Urinary bladder (tissue), 4 donors: ENCODE data around the gene CST3. TPM values are rescaled to one million over a fixed set of nuclear protein-coding genes. Genes with fewer than 3 reads are reported as not detected.
"Not testable (repeated sequence)": the region's sequence is repeated elsewhere in the genome, so short reads cannot be mapped to it uniquely, and the experiment has no call there.

Source experiments
- DNase-seq: peaks from one replicate; pipeline ENCODE4 v3.0.0-alpha.2; 2015; ENCODE audit errors: extremely low spot score
- H3K27ac ChIP-seq: one replicate; pipeline ENCODE4 v1.5.1; 2013; ENCODE audit warnings: low read depth, mild to moderate bottlenecking, moderate library complexity
- H3K36me3 ChIP-seq: one replicate; pipeline ENCODE4 v1.6.1; 2013; ENCODE audit warnings: mild to moderate bottlenecking, moderate library complexity; ENCODE audit not compliant: insufficient read depth
- H3K4me1 ChIP-seq: one replicate; pipeline ENCODE4 v1.6.1; 2013; ENCODE audit warnings: mild to moderate bottlenecking, moderate library complexity; ENCODE audit not compliant: insufficient read depth
- H3K4me3 ChIP-seq: one replicate; pipeline ENCODE4 v1.5.1; 2013; ENCODE audit warnings: low read depth, low read length
- WGBS: extraction: QIAGEN DNeasy Blood & Tissue Kit; methylation state at CpG from one replicate; pipeline ENCODE4 v1.1.7; 2013; 5-methylcytosine and 5-hydroxymethylcytosine counted together
- polyA plus RNA-seq: library from polyadenylated mRNA; stranded (reverse); fragments of 200-250 nt; gene quantifications from one replicate; pipeline ENCODE4 v1.2.3, GENCODE V29; 2013
- total RNA-seq: library from RNA; depleted of rRNA; stranded (reverse); fragments of >200 nt; gene quantifications from one replicate; pipeline ENCODE4 v1.2.3, GENCODE V29; 2014
- donor health status: healthy with polysubstance abuse.
- donor health status: healthy.

Gene CST3
- total and polyA plus RNA-seq, 2 donors: 166 to 1,484 TPM

- 96% methylated on average over 7 of the region's 7 CpGs for WGBS
- H3K36me3 ChIP-seq: no peaks in the 10 kb centered on the region
Observed at GRCh38 chr20:23644164-23644563, 6.4 kb upstream of the CST3 start.

DNA sequence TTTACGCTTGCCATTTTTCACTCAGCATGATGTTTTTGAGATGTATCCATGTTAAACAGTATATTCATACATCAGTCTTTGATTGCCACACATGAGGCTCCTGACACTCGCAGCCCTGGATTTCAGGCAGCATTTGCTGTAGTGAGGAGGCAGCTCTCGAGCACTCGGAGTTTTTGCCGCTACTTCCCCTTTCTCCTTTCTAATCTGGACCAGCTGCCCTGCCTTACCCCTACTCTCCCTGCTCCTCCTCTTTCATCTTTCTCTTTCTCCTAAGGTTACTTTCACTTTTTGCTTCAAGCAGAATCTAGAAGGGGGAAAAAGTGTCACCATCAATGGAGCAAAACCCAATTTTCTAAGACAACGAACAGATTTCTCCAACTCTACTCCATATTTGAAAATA is 5.9 kb upstream of the CST3 start:
- 72% methylated on average over 6 of the region's 6 CpGs for WGBS
- no peak for DNase-seq
- H3K4me1 ChIP-seq: no peaks in the 10 kb centered on the region
- no peak overlapping the region for H3K4me3 ChIP-seq
- no peaks in the 10 kb centered on the region for H3K36me3 ChIP-seq
- H3K27ac ChIP-seq: no peak overlapping the region

More at GRCh38 chr20:23644164-23644563, 6.4 kb upstream of the CST3 start:
- no peak overlapping the region for H3K4me3 ChIP-seq
- no peaks in the 10 kb centered on the region for H3K4me1 ChIP-seq
- H3K27ac ChIP-seq: no peak overlapping the region
- DNase-seq: no peak

- H3K27ac ChIP-seq: no peak overlapping the region
- DNase-seq: no peak
- no peak overlapping the region for H3K4me3 ChIP-seq
- no peaks in the 10 kb centered on the region for H3K4me1 ChIP-seq
- 59% methylated on average over 12 of the region's 12 CpGs for WGBS
- no peaks in the 10 kb centered on the region for H3K36me3 ChIP-seq
Observed at GRCh38 chr20:23641936-23642751, 4.4 kb upstream of the CST3 start.

DNA sequence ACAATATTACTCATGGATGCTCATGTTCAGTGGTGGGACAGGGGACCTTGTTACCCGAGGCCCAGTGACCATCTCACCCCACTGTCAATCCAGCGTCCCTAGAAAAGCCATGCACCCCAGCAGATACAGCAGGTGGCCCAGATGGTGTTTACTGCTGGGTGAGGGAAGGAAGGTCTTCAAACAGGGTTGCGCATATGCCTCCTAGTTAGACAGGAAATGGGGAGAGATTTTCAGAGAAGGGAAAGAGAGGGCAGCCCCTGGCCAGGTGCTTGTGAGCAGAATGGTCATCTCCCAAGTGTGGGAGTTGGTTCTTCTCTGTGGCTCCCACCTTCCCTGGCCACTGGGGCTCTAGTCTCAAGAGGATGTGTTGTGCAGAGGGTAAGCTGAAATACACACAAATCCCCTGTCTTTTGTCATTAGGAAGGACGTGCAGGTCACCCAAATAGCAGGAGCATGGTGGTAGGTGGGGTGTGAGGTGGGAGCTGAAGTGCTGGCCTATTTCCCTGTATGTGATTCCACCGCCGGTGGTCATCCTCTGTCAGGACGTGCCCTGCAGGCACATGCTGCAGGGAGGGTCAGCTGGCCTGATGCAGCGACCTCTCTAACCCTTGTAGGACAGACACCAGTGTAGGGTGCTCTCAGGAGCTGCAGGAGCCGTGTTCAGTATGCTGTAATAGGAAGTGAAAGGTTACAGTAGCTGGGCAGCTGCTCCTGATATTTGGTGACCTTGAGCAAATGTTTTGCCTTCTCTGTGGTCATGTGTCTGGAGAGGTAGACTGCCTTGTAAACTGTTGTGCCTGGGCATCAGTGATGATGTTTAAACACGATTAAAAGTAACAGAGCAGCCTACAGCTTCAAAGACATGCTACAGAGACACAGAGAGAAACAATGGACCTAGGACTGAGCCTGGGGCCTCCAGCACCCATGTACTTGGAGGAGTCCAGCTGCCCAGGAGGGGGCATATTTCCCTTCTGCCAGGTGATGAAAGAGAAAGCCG is 3.2 kb upstream of the CST3 start:
- DNase-seq: no peak
- WGBS: 78% methylated on average over 11 of the region's 11 CpGs
- Histone ChIP-seq H3K36me3 (no peaks in the 10 kb centered on the region), H3K4me3 (no peak overlapping the region), H3K27ac (no peak overlapping the region), H3K4me1 (no peaks in the 10 kb centered on the region)

- 85% methylated on average over 8 of the region's 8 CpGs for WGBS
- Histone ChIP-seq H3K4me1 (no peaks in the 10 kb centered on the region), H3K36me3 (no peaks in the 10 kb centered on the region), H3K27ac (no peak overlapping the region), H3K4me3 (no peak overlapping the region)
- DNase-seq: no peak
Observed at GRCh38 chr20:23640018-23640601, 2.4 kb upstream of the CST3 start.

DNA sequence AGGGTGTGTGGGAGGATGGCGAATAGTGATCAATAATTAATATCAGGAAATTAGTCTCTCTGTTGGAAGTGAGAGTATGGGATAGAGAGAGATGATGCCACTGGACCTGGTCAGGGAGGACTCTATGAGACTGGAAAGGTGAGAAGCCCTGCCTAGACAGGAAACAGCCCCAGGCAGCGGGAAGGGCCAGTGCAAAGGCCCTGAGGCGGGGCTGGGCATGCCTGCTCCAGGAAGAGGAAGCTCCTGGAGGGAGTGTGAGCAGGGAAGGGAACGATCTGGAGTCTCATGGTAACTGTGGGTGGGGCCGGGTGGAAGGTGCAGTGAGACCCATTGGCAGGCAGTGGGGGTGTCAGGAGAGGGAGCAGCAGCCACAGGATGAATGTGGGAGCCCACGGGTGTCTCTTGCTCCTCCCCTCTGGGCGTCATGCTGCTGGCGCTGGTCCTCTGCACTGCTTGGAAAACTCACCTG is 1.8 kb upstream of the CST3 start:
- no peak overlapping the region for H3K27ac ChIP-seq
- no peak overlapping the region for H3K4me3 ChIP-seq
- H3K36me3 ChIP-seq: no peaks in the 10 kb centered on the region
- no peaks in the 10 kb centered on the region for H3K4me1 ChIP-seq
- DNase-seq: no peak
- WGBS: 81% methylated on average over 8 of the region's 8 CpGs

DNA sequence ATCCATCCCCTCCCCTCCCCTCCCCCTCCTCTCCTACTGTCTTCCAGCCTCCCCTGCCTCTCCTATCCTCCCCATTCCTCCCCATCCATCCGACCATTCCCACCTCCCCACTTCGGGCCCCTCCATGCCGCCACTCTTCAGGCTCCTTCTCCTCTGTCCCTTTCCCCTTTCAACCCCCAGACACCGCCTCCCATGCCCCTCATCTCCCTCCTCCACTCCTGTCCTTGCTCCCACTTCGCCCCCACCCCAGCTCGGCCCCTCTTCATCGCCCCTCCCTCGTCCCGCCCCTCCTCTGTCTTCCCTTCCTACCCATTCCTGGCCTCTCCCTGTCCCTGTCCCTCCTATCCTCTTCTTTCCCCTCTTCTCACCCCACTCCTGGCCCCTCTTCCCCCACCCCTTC is 554 bp upstream of the CST3 start:
- Histone ChIP-seq H3K27ac (peak overlapping the region; percentile 3), H3K36me3 (peaks cover 2% of the 10 kb centered on the region), H3K4me3 (no peak overlapping the region), H3K4me1 (no peaks in the 10 kb centered on the region)
- 67% methylated on average over 9 of the region's 9 CpGs for WGBS
- no peak for DNase-seq

- H3K4me3 ChIP-seq: peak overlapping the region; percentile 85
- H3K36me3 ChIP-seq: peaks cover 2% of the 10 kb centered on the region
- WGBS: 26% methylated on average over 4 of the region's 4 CpGs
- peak overlapping the region; percentile 94 for H3K27ac ChIP-seq
- H3K4me1 ChIP-seq: no peaks in the 10 kb centered on the region
- DNase-seq: no peak
Observed at GRCh38 chr20:23636908-23637281, 860 bp downstream of the CST3 start.

DNA sequence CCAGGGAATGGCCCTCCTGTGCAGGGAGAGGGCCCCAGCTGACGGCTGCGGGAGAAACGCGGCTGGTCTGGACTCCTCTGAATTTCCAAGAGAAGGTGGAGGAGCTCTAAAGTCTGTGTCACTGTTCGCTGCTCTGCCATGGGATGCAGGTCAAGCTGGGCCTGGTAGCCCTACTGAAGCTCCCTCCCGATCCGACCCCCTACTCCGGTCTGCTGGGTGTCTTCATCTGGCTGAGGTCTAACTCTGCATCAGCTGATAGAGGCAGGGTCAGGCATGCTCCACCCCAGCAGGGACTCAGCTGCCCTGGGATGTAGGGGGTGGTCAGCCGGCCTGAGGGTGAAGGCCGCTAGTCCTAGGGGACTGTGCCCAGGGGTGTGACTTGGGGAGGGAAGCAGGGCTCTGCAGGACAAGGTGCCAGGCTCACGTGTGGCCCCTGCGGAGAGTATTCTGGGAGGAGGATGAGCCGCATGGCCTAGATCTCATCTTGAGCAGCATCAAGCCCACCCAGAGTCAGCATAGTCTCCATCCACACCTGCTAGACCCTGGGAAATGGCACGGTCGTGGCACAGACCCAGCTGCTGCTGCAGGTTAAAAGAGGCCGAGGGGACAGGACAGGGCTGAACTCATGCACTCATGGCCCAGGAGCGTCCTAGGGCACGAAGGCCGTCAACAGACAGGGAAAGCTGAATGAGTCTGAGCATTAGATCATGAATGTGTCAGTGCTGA is 1.4 kb downstream of the CST3 start:
- DNase-seq: no peak

GRCh38 chr20:23635768-23636090 is 2.0 kb downstream of the CST3 start:
- WGBS: 78% methylated on average over 1 of the region's 2 CpGs
- not testable (repeated sequence) for DNase-seq, H3K4me3 ChIP-seq, H3K4me1 ChIP-seq, H3K27ac ChIP-seq, H3K36me3 ChIP-seq

More for the DNA sequence above, 1.4 kb downstream of the CST3 start:
- Histone ChIP-seq H3K36me3 (peaks cover 2% of the 10 kb centered on the region), H3K27ac (no peak overlapping the region), H3K4me1 (no peaks in the 10 kb centered on the region), H3K4me3 (peak overlapping the region; percentile 85)
- WGBS: 81% methylated on average over 19 of the region's 19 CpGs

DNA sequence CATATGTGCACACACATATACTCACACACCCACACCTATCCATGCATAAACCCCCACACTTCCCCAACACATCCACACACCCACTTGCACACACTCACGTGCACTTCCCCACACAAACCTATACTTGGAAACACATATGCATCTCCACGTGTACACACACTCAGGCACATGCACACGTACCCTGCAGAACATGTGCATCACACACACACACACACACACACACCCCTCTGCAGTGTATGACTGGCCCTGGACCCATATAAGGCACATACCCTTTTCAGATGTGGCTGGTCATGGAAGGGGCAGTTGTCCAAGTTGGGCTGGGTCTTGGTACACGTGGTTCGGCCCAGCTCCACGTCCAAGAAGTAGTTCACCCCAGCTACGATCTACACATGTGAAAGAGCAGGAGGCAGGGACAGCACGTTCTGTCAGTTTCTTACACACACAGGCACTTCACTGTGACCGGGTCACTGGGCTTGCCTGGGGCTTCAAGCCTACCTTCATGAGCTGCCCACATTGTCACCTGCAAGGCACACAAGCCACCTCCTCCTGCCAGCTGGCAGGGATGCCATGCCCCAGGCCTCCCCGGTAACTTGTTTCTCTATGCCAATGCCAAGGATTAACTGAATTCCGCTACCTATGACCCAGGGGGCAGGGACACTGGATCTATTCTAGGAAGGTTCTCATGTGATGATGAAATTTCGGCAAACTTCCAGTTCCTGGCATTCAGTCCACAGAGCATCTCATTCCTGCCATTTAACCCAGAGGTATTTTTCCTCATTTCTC is 2.6 kb downstream of the CST3 start:
- WGBS: 61% methylated on average over 12 of the region's 12 CpGs
- Histone ChIP-seq H3K4me3 (no peak overlapping the region), H3K4me1 (no peaks in the 10 kb centered on the region), H3K27ac (no peak overlapping the region), H3K36me3 (peaks cover 2% of the 10 kb centered on the region)
- no peak for DNase-seq

GRCh38 chr20:23634044-23634801 is 3.5 kb downstream of the CST3 start:
- no peak for DNase-seq

More at GRCh38 chr20:23634044-23634801, 3.5 kb downstream of the CST3 start:
- Histone ChIP-seq H3K4me1 (no peaks in the 10 kb centered on the region), H3K36me3 (peaks cover 2% of the 10 kb centered on the region), H3K27ac (no peak overlapping the region), H3K4me3 (no peak overlapping the region)
- WGBS: 85% methylated on average over 8 of the region's 8 CpGs
